Measurements from ENCODE around the gene TAS1R1.

GRCh38 chr1:6517435-6517851 lies 37.7 kb upstream of the TAS1R1 start:
- TF ChIP-seq CTCF (optimal IDR thresholded peaks at IDR 0.05 in 1 of 3, IDR thresholded peaks at IDR 0.05 in 1 of 3, conservative IDR thresholded peaks at IDR 0.05 in 1 of 3; ENCODE audit: extremely low read depth in 1 of 3, insufficient read depth in 2 of 3, low read length in 3 of 3) (no peak), EZH2 (IDR thresholded peaks at IDR 0.05; ENCODE audit: low read length) (no peak)
